Pulmonary artery endothelial cell (primary cell): Measurements from ENCODE around the gene KIFBP. TPM values are rescaled to one million over a fixed set of nuclear protein-coding genes. Genes with fewer than 3 reads are reported as not detected.
A peak's percentile ranks its signal among the peaks of the same experiment; 100 is the strongest.
"Not testable (repeated sequence)": the region's sequence is repeated elsewhere in the genome, so short reads cannot be mapped to it uniquely, and the experiment has no call there.

Experiments used
- DNase-seq: peaks from one replicate; pipeline ENCODE4 v3.0.0-alpha.2; 2011; ENCODE audit warnings: low read depth, low spot score
- total RNA-seq: library from RNA; depleted of rRNA; stranded (reverse); fragments of >200 nt; gene quantifications from 2 replicates; pipeline ENCODE4 v1.2.3, GENCODE V29; 2014

Gene KIFBP, protein sequence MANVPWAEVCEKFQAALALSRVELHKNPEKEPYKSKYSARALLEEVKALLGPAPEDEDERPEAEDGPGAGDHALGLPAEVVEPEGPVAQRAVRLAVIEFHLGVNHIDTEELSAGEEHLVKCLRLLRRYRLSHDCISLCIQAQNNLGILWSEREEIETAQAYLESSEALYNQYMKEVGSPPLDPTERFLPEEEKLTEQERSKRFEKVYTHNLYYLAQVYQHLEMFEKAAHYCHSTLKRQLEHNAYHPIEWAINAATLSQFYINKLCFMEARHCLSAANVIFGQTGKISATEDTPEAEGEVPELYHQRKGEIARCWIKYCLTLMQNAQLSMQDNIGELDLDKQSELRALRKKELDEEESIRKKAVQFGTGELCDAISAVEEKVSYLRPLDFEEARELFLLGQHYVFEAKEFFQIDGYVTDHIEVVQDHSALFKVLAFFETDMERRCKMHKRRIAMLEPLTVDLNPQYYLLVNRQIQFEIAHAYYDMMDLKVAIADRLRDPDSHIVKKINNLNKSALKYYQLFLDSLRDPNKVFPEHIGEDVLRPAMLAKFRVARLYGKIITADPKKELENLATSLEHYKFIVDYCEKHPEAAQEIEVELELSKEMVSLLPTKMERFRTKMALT
- 29.6 and 46.1 TPM in 2 replicates for total RNA-seq

DNA sequence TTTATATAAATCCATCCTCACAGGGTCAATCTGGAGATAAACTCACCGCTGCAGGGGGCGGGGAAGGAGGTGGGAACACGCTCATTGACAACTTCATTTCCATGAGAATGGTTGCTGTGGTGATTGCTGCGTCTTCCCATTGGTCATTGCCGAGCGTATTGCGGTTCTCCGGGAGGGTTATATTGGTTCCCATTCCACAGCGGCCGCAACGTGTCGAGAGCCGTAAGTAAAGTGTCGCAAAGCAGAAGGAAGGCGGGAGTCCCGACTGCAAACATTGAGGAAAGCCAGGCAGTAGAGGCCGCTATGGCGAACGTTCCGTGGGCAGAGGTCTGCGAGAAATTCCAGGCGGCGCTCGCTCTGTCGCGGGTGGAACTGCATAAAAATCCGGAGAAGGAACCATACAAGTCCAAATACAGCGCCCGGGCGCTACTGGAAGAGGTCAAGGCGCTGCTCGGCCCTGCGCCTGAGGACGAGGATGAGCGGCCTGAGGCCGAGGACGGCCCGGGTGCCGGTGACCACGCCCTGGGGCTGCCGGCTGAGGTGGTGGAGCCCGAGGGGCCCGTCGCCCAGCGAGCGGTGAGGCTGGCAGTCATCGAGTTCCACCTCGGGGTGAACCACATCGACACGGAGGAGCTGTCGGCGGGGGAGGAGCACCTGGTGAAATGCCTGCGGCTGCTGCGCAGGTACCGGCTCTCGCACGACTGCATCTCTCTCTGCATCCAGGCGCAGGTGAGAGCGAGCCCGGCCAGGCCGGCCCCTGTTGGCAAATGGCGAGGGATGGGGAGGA lies at the start of gene KIFBP:
KIFBP (plus strand) TSS at position 274 of the 787 bp plus-strand sequence; CDS start at position 304, 30 bp downstream.
- DNase-seq: peak; percentile 94

DNA sequence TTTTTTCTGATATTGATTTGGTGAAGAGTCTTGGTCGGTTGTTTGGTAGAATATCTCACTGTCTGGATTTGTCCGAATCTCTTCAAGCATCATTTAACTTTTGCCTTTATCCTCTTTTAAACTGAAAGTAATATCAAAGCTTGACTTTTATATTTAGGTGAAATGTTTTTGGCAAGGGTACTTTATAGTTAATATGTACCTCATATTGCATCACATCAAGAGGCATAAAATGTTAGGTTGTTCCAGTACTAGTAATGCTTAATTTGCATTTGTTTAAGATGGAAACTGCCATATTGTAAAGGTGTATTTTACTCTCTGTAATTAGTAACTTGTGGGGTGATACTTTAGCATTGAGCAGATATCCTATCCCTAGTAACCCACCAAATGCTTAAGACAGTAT lies 49.7 kb upstream of the KIFBP start:
- DNase-seq: no peak

DNA sequence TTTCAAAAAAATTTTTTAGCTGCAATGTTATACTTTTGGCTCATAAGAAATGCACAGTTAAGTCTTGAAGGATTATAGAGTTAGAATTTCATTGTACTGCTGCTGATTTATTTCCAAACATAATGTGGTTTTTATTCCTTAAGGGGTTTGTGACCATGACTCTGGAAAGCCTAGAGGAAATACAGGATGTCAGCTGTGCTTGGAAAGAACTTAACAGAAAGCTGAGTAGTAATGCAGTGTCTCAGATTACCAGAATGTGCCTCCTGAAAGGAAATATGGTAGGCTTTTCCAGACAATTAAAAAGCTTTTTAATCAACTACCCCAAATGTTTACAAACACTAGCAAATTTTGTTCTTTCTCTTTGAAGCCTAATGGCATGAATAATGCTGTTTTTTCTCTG lies 47.7 kb upstream of the KIFBP start:
- DNase-seq: not testable (repeated sequence)

DNA sequence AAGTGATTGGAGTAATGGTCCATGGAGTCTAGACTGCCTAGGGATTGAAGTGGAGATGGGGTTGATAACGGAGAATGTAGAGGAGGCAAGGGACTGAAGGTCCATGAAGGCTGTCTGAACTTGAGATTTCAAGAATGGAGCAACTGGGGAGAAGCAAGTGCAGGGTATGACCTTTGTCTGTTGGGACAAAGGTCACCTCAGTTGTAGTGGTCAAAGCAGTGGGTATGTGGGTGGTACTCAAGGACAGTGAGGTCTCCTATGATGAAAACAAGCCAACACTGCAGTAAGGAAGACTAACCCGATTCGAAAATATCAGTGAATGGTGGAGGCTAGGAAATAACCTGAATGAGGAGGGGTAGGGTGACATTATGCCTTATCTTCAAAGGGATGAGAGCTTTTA lies 38.0 kb upstream of the KIFBP start:
- DNase-seq: no peak

DNA sequence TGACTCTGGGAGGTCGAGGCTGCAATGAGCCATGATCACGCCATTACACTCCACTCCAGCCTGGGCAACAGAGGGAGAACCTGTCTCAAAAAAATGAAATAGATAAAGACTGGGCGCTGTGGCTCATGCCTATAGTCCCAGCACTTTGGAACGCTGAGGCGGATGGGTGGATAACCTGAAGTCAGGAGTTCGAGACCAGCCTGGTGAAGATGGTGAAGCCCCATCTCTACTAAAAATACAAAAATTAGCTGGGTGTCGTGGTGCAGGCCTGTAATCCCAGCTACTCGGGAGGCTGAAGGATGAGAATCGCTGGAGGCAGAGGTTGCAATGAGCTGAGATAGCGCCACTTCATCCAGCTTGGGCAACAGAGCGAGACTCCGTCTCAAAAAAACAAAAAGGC lies 33.7 kb upstream of the KIFBP start:
- DNase-seq: no peak

DNA sequence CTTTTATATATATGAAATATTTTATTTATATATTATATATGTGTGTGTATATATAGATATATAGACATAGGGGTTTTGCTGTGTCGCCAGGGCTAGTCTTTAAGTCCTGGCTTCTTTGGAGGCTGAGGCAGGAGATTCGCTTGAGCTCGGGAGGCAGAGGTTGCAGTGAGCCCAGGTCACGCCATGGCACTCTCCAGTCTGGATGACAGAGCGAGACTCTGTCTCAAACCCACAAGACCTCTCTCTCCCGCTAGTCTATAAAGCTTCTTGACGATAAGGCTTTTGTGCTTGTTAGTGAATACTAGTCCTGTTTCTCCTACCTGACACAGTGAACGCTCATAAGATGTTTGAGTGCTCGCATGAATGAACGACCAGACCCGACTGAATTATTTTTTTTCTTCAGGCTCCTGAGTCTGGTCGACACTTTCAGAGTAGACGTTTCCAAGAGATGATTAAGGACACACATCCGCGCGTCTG lies 33.2 kb upstream of the KIFBP start:
- no peak for DNase-seq

DNA sequence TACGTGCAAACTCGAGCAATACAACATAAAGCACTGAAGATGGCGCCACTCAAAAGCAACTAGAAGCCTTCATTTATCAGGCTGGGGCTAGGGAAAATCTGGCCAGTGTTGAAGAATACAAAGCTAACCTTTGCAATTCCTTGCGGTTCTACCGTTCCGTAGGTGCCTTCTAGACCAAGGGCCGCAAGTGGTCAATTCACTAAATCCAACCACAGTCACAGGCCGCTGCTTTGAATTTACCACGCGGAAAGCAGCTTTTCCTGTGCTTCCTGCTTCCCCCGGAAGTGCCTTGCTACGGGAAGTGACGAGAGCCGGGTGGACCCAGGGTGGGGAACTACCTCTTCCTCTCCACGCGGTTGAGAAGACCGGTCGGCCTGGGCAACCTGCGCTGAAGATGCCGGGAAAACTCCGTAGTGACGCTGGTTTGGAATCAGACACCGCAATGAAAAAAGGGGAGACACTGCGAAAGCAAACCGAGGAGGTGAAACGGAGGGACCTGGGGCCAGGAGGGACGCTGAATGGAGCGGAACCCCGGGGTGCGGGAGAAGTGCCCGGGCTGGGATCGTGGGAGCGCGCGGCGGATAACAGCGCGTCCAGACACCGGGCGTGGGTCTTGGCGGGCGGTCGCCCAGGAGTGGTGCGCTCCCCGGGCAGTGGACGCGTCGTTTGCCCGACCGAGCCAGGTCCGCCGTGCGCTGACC lies 32.6 kb upstream of the KIFBP start, which contains the start of gene DDX21:
DDX21 (plus strand) TSS at position 339 of the 701 bp plus-strand sequence; CDS start at position 395, 56 bp downstream.
- DNase-seq: peak; percentile 80

DNA sequence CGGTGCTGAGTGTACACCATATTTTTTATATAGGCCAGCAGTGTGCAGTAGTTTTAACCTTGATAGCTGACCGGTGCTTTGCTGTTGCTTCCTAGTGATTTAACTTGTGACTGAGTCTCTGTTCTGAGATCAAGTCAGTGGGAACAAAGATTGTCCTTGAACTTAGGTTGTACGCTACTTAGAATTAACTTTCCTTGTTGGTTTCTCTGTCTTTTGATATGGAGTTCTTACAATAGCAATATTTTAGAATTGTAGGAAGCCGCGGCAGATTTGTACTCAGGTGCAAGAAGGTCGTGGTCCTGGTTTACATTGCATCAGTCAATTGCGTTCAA lies 31.4 kb upstream of the KIFBP start:
- DNase-seq: no peak

DNA sequence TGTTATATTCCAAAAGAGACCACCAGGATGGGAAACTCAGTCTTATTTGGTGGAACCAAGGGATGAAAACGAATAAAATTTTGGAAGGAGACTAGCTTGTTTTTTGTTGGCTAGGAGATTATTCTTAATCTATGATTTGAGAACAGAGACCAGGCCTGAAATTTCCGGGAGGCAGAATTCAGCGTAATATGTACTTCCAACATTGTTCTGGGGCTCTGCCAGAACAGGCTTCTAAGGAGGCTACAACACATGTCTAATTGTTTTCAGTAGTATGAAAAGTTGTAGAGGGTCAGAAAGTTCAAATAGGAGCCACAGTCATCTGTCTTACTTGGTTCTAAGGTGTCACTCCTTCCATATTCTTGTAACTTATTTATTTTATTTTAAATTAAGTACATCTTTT lies 30.9 kb upstream of the KIFBP start:
- no peak for DNase-seq

DNA sequence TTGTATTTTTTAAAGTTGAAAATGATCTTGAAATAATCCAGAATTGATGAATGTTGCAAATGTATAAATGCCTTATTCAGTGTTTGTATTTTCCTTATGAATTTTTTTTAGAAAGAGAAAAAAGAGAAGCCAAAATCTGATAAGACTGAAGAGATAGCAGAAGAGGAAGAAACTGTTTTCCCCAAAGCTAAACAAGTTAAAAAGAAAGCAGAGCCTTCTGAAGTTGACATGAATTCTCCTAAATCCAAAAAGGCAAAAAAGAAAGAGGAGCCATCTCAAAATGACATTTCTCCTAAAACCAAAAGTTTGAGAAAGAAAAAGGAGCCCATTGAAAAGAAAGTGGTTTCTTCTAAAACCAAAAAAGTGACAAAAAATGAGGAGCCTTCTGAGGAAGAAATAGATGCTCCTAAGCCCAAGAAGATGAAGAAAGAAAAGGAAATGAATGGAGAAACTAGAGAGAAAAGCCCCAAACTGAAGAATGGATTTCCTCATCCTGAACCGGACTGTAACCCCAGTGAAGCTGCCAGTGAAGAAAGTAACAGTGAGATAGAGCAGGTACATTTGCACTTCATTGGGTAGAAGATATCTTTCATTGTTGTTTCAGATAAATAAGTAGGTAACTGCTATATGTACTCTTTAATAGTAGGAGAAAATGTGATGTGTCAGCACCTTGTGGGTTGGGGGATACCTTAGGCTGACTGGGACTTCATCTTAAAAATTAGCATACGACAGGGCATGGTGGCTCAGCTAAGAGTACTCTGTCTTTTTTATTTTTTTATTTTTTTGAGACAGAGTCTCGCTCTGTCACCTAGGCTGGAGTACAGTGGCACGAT lies 28.7 kb upstream of the KIFBP start:
- DNase-seq: no peak

DNA sequence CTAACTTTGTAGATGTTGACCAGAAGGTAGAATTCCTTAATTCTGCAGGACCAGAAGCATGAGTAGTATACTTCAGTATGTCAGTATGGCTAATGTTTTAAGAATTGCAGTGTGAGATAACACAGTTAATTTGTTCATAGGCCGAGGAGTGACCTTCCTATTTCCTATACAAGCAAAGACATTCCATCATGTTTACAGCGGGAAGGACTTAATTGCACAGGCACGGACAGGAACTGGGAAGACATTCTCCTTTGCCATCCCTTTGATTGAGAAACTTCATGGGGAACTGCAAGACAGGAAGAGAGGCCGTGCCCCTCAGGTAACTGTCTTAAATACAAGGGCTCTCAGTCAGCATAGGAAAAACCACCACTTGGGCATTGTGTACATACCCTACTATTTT lies 25.5 kb upstream of the KIFBP start:
- no peak for DNase-seq

DNA sequence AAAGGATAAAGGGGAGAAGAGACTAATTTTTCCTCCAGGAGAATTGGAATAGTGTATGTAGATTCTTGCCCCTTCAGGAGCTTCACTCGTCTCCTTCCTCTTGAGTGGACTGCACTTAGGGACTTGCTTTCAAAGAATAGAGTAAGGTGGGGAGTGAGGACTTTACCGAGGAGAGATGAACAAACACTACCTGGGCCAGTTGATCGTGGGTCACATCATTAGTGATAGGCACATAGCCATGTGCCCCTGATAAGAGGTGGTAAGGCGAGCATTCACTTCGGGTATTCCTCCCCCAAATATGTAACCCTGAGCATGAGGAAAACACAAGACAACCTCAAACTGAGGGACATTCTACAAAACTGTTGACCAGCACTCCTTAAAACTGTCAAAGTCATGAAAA lies 14.6 kb upstream of the KIFBP start:
- DNase-seq: no peak

DNA sequence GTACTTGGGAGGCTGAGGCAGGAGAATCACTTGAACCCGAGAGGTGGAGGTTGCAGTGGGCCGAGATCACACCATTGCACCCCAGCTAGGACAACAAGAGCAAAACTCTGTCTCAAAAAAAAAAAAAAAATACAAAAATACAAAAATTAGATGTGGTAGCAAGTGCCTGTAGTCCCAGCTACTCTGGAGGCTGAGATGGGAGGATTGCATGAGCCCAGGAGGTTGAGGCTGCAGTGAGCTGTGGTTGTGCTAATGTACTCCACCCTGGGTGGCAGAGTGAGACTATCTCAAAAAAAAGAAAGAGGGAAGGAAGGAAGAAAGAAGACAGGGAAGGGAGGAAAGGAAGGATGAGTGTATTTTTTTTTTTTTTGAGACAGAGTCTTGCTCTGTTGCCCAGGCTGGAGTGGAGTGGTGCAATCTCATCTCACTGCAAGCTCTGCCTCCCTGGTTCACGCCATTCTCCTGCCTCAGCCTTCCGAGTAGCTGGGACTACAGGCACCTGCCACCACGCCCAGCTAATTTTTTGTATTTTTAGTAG lies 12.6 kb upstream of the KIFBP start:
- not testable (repeated sequence) for DNase-seq

DNA sequence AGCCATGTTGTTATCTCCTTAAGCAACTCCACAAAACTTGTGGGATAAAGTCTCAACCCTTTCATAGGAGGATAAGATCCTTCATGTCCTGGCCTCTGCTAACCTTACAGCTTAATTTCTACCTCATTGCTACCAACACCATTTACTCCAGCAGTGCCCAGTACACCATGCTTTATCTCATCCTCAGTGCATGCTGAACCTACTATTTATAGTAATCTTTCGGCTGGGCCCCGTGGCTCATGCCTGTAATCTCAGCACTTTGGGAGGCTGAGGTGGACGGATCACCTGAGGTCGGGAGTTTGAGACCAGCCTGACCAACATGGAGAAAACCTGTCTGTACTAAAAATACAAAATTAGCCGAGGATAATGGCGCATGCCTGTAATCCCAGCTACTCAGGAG lies 8.9 kb upstream of the KIFBP start:
- not testable (repeated sequence) for DNase-seq

DNA sequence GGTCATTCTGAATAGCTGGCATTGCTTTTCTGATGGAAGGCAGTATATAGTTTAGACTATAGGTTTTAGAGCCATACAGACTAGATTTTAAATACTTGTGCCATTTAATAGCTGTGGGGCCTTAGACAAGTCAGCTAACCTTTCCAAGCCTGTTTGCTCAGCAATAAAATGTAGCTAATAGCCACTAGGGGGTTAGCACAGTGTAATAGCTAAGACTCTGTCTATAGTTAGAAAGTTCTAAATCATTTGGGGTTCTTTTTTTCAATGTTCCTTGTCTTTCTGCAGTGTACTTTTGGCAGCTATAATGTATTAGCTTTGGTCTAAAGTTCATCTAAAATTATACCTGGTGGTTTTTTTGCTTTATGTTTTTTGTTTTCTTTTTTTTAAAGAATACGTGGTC lies 7.5 kb upstream of the KIFBP start:
- DNase-seq: no peak

DNA sequence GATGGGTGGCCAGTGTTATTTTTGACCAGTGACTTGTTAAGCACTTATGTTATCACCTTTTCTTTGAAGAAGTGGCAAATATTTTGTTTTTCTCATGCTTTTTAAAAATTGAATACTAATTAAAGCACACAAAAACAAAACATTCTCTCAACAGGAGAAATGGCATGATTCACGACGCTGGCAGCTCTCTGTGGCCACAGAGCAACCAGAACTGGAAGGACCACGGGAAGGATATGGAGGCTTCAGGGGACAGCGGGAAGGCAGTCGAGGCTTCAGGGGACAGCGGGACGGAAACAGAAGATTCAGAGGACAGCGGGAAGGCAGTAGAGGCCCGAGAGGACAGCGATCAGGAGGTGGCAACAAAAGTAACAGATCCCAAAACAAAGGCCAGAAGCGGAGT lies 6.2 kb upstream of the KIFBP start:
- DNase-seq: no peak

DNA sequence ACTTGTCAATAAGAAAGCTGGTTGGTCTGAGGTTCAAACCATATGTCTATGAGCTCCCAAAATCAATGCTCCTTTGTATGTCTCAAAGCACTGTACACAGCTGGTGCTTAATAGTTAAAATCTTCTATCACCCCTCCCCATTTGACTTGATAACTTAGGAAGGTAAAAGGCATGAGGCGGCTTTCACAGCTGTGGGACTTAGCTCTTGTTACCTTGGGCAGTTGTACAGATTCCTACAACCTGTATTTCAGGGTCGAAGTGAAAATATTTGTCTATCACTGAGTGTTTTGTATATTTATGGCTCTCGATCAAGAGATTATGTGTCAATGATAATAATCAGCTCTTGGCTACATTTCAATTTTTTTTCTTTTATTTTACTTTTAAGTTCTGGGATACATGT lies 992 bp upstream of the KIFBP start:
- DNase-seq: no peak

DNA sequence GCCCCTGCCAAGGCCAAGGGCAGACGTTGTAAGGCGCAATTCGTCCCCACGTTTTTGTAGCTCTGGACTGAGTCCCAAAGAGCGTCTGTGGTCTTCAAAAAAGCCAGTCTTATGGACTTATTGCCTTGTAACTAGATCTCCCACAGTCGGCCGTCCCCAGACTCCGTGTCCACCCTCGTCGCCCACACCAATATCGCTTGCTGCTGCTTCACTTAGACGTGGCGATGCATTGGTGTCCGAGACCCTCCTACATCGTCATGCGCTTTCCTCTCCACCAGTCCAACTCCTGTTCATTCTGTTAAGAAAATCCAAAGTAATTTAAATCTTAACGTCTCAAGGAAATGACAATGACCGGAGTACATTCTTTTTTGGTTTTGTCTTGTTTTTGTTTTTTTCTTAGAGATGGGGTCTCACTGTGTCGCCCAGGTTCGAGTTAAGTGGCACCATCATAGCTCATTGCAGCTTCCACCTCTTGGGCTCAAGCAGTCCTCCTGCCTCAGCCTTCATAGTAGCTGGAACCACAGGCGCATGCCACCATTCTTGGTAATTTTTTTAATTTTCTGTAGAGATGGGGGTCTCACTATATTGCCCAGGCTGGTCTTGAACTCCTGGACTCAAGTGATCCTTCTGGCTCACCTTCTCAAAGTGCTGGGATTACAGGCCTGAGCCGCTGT lies 851 bp downstream of the KIFBP start:
- no peak for DNase-seq

DNA sequence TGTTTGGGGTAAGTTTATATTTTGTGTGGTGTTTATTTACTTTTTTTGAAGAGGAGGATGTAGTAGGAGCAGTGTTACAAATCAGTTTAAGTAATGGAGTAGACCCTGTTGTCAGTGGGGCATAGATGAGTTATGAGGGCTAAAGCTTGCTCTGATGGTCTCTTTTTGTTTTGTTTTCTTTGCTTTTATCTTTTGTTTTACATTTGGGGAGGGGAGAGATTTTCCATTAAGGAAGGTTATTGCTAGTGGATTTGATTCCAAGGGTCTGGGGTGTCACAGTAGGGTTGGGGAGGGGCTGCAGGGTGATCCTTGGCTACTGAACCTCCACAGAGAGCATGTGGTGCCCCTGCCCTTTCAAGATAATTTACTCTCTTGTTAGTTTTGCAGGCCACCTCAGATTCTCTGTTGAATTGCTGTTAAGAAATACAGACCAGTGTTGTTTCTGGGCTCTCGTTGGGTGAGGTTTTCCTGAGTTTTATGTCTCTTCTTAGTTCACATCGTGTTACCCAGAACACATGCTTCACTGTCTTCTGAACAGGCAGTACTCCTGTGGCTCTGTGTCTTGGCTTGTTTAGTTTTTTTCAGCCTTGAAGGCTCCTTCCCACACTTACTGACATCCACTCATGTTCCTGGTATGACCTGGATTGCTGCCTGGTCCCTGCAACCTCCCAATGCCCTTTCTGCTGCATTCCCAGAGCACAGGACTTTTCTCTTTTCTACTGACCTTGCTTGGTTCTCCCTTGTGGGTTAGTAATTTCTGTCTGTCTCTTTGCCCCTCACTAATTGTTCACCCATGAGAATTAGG lies 4.2 kb downstream of the KIFBP start:
- DNase-seq: no peak
